HG02973 (cell line): ENCODE data around the gene RNF207.

ENCODE experiments used
- ATAC-seq: cut with Tn5 transposase; IDR thresholded peaks from one replicate; pipeline ENCODE4 v1.9.1; 2021; ENCODE audit warnings: moderate library complexity; ENCODE audit not compliant: unreplicated experiment

Gene RNF207, protein sequence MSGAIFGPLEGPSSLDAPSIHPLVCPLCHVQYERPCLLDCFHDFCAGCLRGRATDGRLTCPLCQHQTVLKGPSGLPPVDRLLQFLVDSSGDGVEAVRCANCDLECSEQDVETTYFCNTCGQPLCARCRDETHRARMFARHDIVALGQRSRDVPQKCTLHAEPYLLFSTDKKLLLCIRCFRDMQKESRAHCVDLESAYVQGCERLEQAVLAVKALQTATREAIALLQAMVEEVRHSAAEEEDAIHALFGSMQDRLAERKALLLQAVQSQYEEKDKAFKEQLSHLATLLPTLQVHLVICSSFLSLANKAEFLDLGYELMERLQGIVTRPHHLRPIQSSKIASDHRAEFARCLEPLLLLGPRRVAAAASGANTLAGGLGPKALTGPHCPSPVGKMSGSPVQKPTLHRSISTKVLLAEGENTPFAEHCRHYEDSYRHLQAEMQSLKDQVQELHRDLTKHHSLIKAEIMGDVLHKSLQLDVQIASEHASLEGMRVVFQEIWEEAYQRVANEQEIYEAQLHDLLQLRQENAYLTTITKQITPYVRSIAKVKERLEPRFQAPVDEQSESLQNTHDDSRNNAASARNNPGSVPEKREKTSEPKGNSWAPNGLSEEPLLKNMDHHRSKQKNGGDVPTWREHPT

DNA sequence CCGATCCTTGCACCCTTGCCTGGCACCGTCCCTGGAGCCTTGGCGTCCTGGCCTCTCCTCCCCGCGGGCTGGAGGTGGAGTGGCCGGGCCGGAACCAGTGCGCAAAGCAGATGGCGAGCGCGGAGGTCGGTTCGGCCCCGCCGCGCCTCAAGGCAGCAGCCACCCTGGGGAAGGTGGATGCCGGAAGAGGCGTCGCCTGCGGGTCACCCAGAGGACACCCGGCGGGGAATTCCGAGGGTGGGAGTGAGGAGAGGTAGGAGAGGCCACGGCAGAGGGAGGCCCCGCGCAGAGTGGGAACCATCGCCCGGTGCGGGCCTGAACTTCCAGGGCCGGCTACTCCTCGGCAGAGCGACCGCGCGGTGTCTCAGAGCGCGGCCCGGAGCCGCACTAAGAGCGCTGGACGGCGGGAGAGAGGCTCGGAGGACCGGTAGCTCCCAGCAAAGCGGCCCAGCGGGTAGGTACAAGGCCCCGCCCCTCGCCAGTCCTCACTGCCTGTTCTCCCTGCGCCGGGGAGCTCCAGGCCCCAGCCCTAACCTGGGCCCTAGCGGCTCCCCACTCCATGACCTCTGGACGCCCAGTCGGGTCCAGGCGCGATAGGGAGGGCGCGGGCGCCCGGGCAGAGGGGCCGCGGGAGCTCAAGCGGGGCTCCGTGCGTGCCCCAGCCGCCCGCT is at the start of gene RNF207:
TSS of gene RNF207 (plus strand) at position 271 of the 671 bp plus-strand sequence. CDS start 417 bp downstream, outside the sequence.
- ATAC-seq: peak; percentile 51

DNA sequence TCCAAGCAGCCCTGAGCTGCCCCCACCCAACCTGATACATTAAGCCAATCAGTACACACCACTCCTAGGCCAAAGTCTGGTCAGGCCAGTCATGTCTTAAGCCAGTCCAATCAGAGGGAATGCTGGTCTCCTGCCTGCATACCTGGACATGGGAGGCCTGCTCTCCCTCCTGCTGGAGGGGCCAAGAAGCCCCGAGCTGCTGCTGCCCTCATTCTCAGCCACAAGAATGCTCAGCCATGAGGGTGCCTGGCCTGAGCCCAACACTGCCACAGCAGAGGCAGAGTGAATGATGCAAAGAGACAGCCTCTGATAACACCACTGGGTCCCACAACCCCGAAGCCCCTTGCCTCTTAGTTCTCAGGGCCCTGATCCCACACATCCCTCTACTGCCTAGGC is 48.8 kb upstream of the RNF207 start:
- ATAC-seq: no peak

DNA sequence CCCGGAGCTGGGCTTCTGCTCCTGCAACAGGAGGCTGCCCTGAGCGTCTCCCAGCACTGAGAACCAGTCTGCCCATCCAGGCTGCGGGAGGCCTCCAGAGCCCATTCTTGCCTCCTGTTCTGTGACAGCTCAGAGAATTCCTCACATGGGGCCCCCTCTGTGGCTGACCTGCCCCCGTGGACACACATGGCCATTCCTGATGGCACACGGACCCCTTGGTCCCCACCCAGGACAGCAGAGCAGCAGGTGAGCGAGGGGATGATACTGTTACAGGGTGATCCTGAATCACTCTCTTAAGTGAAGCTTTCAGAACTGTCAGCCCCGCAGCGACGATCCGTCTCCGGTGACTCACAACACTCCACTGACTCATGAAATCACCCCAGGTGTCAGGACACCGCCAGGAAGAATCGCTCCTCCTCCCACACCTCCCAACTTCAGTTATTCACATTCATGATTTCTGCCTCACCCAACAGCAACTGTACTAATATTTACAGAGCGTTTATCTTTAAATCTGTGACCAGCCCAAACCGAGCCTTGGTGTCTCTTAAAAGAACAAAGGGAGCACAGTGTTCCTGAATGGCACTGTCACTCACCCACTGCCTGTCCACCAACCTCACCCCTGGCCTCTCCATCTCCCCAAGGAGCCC is 48.3 kb upstream of the RNF207 start:
- no peak for ATAC-seq

DNA sequence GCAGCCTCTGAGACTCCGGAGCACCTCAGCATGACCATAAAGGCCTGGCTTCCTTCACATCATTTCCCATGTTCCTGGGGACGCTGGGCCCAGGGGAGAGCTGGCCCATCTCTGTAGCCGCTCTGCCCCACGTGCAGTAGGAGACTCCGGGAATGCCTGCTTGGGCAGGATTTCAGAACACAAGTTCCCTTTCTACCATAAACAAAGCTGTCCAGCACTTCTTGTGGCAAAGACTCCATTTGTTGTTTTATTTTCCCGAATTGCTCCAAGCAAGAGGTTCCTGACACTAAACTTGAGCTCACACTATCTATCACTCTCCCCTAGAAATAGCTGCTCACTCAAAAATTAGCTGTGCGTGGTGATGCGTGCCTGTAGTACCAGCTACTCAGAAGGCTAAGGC is 47.7 kb upstream of the RNF207 start:
- ATAC-seq: no peak

DNA sequence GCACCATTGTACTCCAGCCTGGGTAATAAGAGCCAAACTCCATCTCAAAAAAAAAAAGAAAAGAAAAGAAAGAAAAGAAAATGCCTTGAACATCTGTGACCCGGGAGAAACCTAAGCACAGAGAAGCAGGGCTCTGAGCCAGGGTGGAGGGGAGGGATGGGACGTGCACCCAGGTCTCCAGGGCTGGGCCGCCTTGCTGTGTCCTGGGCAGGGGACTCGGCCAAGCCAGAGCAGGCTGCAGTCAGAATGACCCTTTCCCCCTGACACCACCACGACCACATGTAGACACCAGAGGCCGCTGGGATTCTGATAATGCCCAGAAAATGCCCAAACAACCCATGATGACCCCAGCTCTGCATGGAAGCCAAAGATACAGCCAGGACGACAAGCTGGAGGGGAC is 43.6 kb upstream of the RNF207 start:
- no peak for ATAC-seq

GRCh38 chr1:6162773-6163172 is 43.1 kb upstream of the RNF207 start:
- no peak for ATAC-seq

DNA sequence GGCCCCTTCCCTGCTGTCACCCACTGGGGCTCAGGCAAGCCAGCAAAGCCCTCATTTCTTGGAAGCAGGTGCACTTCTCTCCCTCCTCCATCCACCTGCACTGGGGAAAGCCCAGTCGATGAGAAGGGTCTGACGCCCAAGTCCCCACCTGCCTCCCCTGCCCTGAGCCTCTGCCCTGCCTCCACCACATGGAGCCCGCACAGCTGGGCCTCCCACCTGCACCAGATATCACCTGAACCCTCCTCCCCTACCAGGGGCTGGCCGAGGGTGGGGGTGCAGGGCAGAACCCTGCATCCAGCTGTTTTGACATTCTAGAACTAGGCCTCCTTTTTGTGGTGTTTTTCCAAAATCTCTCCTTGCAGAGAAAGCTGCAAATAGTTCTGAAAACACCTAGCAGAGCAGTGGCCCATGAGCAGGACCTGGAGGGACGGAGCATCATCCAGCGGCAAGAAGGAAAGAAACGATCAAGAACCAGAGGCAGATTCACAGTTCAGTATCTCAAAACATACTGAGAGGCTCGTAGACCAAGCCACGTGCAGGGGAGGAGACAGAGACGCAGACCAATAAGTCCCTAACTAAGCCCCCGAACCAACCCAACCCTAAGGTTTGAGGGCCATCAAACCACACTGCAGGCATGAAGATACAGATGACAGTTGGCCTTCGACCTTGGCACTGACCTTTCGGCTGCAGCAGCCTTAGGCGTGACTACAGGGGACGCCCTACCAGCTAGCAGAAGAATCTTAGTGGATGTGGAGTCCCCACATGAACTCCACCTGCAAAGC is 42.5 kb upstream of the RNF207 start:
- ATAC-seq: no peak

DNA sequence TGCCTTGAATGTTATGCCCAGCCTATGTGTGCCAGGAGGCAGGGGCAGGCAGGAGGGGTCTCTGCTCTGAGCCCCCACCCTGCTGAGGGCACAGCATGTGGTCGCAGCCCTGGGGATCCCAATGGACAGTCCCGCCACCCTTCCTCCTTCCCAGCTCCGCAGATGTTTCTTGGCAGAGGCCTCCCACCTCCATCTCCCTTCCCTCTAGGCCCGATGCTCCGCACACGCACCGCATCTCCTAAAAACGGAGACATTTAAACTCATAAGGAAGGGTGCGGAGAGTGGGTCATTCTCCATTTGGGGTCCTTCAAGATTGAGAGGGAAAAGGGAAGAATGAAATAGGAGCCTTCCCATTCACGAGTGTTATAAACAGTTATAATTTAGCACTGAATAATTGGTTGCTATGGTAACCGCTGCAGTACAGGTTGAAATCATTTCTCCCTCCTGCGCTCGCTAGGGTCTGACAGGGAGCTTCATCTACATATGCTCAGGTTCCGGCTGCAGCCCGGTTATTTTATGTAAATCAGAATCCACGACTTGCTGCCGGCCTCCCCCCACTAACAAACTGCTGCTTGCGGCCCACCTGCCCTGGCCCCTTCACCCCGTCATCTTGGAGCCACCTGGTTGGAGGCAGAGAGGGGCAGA is 41.8 kb upstream of the RNF207 start:
- ATAC-seq: no peak

DNA sequence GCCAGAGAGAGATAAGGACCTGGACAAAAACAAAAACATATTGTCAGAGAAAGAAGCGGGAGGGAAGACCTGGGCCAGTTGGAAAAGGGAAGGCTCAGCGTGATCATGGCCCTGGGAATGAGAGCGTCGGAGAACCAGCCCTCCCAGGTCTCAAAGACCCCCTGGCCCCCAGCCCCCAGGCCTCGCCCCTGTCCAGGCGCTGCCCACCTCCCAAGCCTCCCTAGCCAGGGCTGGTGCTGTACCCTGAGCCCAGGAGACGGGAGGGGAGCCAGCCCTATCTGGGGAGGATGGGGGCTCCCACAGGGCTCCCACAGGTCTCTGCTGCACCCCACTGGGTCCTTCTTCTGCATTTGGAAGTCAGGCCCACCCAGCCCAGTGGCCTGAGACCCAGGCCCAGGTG is 40.9 kb upstream of the RNF207 start:
- no peak for ATAC-seq

GRCh38 chr1:6165441-6165985 is 40.4 kb upstream of the RNF207 start:
- no peak for ATAC-seq

- no peak for ATAC-seq
These were observed 39.7 kb upstream of the RNF207 start for GRCh38 chr1:6166221-6166620.

DNA sequence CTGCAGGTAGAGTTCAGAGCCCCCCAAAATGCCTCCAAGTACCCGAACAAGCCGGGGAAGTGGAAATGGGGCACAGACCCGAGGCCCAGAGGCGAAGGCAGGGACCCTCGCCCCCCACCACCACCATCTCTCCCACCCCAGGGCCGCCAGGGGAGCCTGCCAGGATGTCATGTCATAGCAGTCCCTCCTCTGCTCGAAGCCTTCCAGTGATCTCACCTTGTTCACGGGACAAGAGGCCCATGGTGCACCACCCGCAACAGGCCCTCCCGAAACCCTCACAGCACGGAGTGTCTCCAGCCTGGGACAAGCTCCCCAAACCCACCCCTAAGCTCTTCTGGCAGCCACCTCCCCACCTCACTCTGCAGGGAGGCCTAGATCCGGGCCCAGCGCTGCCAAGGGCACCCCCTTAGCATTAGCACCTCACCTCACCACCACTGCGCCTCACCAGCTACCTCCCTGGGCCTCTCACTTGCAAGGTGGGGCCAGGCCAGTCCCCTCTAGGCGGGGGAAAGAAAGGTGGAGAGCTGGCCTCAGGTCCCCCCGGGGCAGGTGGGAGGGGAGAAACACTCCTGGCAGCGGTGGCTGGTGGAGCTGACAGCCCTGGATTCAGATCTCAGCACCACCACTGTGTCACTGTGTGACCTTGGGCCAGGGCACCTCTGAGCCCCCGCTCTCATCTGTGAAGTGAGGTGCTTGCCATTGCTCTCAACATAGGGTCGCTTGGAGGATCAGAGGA is 39.1 kb upstream of the RNF207 start:
- ATAC-seq: no peak

- ATAC-seq: no peak
These were observed 38.3 kb upstream of the RNF207 start for GRCh38 chr1:6167391-6168303.

DNA sequence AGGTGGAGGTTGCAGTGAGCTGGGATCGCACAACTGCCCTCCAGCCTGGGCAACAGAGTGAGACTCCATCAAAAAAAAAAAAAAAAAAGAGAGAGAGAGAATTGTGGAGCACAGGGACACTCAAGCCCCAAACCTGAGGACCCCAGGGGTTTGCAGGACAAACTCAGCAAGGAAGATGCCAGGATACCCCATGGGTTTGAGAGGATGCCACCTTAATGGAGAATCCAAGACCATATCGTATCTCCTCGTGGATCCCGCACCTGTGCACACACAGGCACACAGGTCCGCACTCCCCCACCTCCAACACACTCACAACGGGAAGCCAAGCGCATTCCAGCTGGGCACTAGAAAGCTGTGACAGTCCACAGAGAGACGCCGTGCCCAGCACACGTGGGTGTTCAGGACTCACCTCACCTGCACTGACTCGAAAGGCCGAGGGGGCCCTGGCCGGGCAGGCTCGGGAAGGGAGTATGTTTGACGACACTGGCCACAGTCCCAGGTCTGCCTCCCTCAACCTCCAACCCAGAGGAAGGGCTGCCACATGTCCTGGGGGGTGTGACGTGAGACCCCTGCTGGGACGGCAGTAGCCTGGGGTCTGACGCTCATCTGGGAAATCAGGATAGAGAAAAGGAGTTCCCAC is 36.9 kb upstream of the RNF207 start:
- ATAC-seq: no peak

GRCh38 chr1:6170116-6170741 is 35.7 kb upstream of the RNF207 start:
- ATAC-seq: no peak

GRCh38 chr1:6170742-6171201 is 35.1 kb upstream of the RNF207 start:
- no peak for ATAC-seq

DNA sequence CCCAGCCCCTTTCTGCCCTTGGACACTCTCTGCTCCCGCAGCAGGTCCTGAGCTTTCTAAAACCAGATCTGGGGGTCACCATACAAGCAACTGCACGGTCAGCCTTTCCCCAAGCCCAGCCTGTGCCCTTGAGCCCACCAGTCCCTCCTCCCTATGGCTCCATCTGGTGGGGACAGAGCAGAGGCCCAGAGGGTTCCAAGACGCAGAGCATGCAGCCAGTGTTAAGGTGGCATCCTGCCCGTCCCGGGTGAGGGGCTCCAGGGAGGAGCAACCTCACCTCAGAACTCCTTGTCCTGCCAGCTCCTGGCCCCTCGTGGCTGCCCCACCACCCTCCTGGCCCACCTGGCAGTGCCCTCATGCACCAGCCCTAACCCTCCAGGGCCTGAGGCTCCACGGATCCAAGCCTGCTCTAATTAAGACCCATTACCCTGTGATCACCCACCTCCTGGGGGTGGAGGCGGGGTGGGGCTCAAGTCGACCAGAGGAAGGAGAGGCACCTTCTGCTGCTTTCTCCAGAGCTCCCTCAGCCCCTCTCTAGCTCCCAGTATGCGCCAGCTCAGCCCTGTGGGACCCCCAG is 34.3 kb upstream of the RNF207 start:
- no peak for ATAC-seq
